HuH-7 (cell line): ENCODE results near the gene HAUS7.

ENCODE experiments used
- DNase-seq: peaks from one replicate; pipeline ENCODE4 v3.0.0; 2011; ENCODE audit warnings: low spot score

The HAUS7 gene

GRCh38 chrX:153499341-153499740, 29.0 kb upstream of the HAUS7 start:
- DNase-seq: no peak

- DNase-seq: no peak
Observed at GRCh38 chrX:153498453-153498852, 28.1 kb upstream of the HAUS7 start.

DNA sequence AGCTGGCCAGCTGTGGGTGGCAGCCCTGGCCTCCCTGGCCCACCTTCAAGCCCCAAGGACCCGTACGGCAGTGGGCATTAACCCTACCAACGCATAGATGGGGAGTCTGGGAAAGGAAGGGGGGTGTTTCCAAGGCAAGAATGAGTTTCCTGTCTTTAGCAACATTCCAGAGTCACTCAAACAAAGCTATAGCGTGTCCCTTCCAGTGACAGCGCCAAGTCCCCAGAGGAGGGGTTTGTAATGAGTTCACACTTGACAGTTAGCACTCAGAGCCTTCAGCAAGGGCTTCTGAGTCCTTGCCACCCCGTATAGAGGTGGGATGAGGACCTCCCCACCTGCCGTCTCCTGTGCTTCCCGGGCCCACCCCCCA, 26.2 kb upstream of the HAUS7 start:
- DNase-seq: no peak

GRCh38 chrX:153495903-153496589, 25.7 kb upstream of the HAUS7 start:
- DNase-seq: no peak

GRCh38 chrX:153495362-153495751, 25.0 kb upstream of the HAUS7 start:
- DNase-seq: no peak

- peak; percentile 78 for DNase-seq
Observed at GRCh38 chrX:153494541-153495361, 24.4 kb upstream of the HAUS7 start, which contains the start of gene BGN. TSS of gene BGN (plus strand) at chrX:153494980. CDS start at chrX:153504632, 9,652 bp downstream.

- DNase-seq: no peak
Observed at GRCh38 chrX:153494061-153494460, 23.7 kb upstream of the HAUS7 start.

DNA sequence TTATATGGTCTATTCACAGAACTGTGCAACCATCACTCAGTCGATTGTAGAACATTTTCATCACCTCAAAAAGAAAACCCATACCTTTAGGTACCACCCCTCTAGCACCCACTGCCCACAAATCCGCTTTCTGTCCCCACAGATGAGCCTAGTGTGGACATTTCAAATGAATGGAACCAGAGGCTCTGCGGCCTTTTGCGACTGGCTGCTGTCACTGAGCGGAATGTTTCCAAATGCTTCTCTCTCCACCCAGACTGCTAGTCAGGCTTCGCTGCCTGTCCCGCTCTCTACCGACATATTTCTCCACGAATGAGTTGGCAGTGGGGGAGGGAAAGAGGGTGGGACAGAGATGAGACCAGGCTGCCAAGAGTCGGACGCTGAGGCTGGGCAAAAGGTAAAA, 22.7 kb upstream of the HAUS7 start:
- no peak for DNase-seq

- DNase-seq: no peak
Observed at GRCh38 chrX:153492543-153492942, 22.2 kb upstream of the HAUS7 start.

- DNase-seq: no peak
Observed at GRCh38 chrX:153491918-153492317, 21.5 kb upstream of the HAUS7 start.

DNA sequence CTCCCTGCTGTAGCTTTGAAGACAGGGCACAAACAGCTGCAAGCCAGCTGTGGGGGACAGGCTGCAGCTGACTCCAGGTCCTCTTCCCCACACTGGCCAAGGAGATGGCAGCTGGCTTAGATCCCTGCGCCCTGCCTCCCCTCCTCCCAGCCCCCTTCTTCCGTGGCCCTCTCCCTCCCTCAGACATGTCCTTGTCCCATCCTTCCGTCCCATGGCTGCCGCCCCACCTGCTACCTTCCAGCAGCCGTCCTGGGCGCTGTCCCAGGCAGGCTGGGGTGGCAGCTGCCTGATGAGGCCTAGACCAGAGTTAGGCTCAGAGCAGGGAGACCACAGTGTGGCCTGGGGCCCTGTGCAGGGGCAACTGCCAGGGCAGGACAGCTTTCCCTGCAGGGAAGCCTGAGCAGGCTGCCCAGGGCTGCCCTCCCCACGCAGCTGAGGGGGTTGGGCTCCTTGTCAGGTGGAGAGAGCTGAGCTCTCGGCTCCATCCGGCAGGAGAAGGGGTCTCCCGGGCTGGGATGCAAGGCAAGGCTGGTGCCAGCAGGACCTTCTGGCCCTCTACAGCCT, 21.1 kb upstream of the HAUS7 start:
- DNase-seq: no peak

- no peak for DNase-seq
Observed at GRCh38 chrX:153490217-153490930, 20.0 kb upstream of the HAUS7 start.

GRCh38 chrX:153488231-153488914, 18.0 kb upstream of the HAUS7 start:
- peak; percentile 37 for DNase-seq

DNA sequence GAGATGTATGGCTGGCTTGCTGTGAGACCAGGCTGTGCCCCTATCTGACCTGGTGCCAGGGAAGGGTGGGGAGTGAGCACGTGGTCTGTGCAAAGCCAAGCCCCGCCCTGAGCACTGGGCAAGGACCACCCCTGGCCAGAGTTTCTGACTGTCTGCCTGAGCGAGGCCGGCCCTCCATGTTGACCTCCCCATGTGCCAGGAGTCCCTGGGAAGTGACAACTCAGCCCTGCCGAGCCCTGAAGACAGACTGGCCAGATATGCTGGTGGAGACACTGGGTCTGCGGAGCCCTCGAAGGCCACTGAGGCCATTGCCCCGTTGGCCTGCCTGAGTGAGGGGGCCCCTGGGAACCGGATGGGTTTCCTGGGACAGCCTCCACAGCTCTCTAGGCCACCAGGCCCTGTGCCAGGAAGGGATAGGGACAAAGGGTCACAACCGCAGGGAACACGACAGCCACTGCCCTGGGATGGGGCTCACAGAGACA, 17.3 kb upstream of the HAUS7 start:
- no peak for DNase-seq

- DNase-seq: no peak
Observed at GRCh38 chrX:153486171-153486570, 15.8 kb upstream of the HAUS7 start.

DNA sequence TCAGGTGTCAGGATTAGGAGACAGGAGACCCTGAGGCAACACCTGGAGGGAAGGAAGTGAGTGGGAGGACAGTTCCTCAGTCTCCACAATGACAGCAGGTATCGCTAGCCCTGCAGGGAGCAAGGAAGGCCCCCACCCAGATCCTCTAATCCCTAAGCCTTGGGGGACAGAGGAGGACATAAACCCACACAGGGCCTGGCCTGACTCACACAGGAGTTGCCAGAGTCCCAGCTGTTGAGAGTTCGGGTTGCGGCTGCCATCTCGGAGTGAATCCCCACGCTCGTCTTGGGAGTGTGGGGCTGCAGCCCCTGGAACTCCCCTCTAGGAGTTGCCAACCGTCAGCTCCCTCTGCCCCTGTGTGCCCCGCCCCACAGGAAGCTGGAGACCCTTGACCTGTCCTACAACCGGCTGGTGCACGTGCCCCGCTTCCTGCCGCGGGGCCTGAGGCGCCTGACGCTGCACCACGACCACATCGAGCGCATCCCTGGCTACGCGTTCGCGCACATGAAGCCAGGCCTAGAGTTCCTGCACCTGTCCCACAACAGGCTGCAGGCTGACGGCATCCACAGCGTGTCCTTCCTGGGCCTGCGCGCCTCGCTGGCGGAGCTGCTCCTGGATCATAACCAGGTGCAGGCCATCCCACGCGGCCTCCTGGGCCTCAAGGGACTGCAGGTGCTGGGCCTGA, 15.2 kb upstream of the HAUS7 start:
- no peak for DNase-seq

DNA sequence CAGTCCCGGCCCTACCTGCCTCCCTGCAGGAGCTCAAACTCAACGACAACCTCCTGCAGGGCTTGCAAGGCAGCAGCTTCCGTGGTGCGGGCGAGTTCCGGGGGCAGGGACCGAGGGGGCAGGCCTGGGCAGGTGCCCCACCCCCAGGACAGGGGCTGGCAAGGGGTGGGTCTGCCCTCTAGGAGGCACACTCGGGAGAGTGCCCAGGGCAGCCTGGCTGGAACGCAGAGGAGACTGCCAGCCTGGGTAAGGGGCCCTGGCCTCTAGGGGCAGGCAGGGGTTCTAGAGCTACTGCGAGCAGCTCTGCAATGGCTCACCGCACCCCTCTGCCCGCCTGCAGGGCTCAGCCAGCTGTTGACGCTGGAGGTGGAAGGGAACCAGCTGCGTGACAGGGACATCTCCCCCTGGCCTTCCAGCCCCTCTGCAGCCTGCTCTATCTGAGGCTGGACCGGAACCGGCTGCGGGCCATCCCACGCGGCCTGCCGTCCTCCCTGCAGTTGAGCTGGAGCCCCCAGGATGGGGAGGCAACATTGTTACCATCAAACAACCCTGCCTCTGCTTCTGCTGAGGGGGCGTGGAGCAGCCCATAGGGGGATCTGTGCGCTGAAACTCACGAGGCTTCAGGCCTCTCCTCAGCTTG, 12.1 kb upstream of the HAUS7 start:
- DNase-seq: no peak

DNA sequence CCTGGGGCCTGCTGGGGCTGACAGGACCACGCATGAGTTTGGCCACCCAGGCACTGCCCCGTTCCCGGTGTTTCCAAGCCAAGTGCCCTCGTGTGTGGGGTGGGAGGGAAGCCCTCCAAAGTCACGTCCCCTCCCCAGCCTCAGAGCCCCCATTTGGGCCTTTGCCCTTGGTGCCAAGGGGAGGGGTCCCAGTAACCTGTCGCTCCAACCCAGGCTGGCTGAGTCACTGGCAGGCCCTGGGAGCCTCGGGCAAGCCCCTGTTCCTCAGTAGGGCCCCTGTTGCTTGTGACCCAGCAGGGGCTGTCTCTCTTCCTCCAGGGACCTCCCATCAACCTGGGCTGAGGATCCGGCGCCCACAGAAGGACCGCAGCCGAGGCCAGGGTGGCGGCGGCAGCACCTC, 10.7 kb upstream of the HAUS7 start:
- DNase-seq: no peak

DNA sequence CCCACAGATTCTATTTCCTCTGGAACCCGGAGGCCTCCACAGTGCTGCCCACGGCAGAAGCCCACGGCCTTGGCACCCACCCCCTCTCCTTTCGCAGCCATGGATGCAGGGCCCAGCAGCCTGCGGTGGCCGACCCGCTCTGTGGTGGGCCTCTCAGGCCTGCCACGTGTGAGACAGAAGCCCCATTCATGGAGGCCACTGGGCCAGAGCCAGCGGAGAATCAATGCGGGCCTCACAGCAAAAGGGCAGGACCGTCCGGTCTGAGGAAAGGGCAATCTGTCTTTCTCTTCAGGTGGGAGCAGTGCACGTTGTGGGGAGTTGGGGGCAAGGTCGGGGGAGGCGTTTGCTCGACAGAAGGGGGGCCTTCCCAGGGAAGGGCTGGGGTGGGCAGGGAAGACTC, 8.4 kb upstream of the HAUS7 start:
- no peak for DNase-seq

- no peak for DNase-seq
Observed at GRCh38 chrX:153477901-153478300, 7.5 kb upstream of the HAUS7 start.

GRCh38 chrX:153477364-153477857, 7.0 kb upstream of the HAUS7 start:
- DNase-seq: no peak
